Ovary (tissue), 3 donors: ENCODE results near the gene LMOD1.

ENCODE experiments used
- CTCF ChIP-seq, 3 donors: fragments of 450-650 bp in 2 of 3; fragments of 200-600 bp in 1 of 3; IDR thresholded peaks; one replicate each; pipeline versions ENCODE4 v1.5.1 to v1.8.0; 2016 to 2022; ENCODE audit warnings: antibody characterized with exemption in 3 of 3, mild to moderate bottlenecking in 1 of 3
- EP300 ChIP-seq: sonication (generic); formaldehyde crosslinking; IDR thresholded peaks from one replicate; pipeline ENCODE4 v1.6.1; 2017; ENCODE audit warnings: antibody characterized with exemption
- POLR2A ChIP-seq: fragments of 450-650 bp; IDR thresholded peaks from one replicate; pipeline ENCODE4 v1.6.1; 2017; ENCODE audit warnings: antibody characterized with exemption, mild to moderate bottlenecking, moderate library complexity
- donor health status: DM: no; HTN: no; CAD: no.

- TF ChIP-seq CTCF (IDR thresholded peaks at IDR 0.05) = no peak
- TF ChIP-seq POLR2A = no peak
- no peak for TF ChIP-seq EP300
Measured at GRCh38 chr1:201870397-201870796, 76.0 kb downstream of the LMOD1 start.
